Left lobe of liver (tissue), 2 donors: Measurements from ENCODE around the gene GLI3. TPM values are rescaled to one million over a fixed set of nuclear protein-coding genes. Genes with fewer than 3 reads are reported as not detected.

Experiments
- ATAC-seq: fragments of 200-7000 bp; cut with Tn5 transposase; one replicate; pipeline ENCODE4 v1.9.1; 2020; ENCODE audit warnings: mild to moderate bottlenecking, moderate library complexity
- DNase-seq: peaks from one replicate; pipeline ENCODE4 v3.0.0-alpha.2; 2020; ENCODE audit warnings: low spot score
- total RNA-seq: library from RNA; stranded (reverse); gene quantifications from one replicate; pipeline ENCODE4 v1.2.1, GENCODE V29; 2021
- donor health status: DM: no; HTN: no; CAD: no; lungs with moderate emphysema.
- donor health status: DM: no; HTN: yes; CAD: no.

Gene GLI3
- total RNA-seq, 1 donor from 2014 or later = 0.88 TPM

DNA sequence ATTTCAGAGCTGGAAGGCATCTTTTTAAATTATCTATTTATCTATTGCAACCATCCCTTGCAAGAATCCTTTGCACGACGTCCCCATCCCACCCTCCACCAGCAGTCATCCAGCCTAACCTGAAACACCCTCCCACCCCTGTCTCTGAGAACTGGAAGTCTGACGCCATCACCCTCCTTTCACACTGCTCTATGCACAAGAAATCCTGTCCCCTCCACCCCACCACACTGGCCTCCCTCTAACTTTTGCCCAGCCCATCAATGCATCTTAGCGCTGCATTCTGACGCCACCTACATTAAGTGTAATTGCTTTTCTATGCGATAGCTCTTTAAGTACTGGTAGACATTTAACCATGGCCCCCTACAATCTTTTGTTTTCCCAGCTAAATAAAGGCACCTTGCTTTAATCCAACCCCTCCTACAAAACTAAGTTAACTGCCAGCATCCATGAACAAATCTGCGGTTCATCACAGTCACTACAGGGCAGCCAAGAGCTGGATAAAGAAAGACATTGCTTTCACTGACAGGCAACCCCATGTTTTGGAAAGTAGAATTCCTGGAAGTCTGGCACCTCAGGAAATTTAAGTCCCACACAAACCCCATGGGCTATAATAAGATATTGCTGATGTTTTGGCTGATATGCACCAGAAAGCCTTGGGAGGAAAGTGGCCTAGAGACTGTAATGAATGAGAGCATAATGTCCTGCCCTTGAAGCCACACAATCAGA lies 128.0 kb downstream of the GLI3 start:
- ATAC-seq (no peak), DNase-seq (no peak)

- ATAC-seq (no peak), DNase-seq (no peak)
Observed at GRCh38 chr7:42107484-42108240, 129.3 kb downstream of the GLI3 start.

DNA sequence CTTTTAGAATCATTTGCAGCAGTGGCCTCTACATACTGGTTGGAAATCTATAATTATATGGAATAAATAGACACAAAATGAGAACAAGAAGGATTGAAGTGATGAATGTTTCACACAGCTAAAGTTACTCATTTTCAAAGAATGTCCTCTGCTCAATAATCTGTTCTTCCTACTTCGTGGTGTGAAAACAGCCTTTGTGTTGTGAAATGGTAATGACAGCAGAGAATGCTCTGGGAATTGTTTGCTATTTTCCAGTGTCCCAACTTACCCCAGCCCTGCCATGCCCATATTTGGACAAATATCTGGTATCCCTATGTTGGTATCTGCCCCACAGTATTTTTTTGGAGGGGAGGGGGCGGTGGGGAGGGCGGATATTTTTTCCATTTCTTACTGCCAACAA lies 130.4 kb downstream of the GLI3 start:
- DNase-seq = no peak
- no peak for ATAC-seq

GRCh38 chr7:42105554-42106358 lies 131.3 kb downstream of the GLI3 start:
- ATAC-seq = no peak
- DNase-seq = no peak

- ATAC-seq (no peak), DNase-seq (no peak)
Observed at GRCh38 chr7:42104694-42105093, 132.3 kb downstream of the GLI3 start.

- no peak for DNase-seq
- no peak for ATAC-seq
Observed at GRCh38 chr7:42104231-42104630, 132.8 kb downstream of the GLI3 start.

DNA sequence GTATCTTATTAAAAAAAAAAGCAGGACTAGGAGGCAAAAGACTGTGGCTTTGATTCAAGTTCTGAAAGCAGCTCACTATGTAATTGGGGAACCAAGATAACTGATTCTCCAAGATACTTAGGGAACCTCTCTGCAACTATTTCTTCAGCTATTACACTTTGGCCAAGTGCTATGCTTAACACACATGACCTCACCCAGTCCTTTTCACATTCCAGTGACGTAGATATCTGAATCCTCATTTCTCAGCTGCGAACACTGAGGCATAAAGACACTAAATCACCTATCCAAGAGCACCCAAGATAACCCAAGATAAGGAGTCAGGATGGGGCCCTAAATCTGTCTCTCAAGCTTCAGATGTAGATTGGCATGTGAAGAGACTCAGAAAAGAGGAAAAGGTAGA lies 133.6 kb downstream of the GLI3 start:
- ATAC-seq = no peak
- DNase-seq = no peak

DNA sequence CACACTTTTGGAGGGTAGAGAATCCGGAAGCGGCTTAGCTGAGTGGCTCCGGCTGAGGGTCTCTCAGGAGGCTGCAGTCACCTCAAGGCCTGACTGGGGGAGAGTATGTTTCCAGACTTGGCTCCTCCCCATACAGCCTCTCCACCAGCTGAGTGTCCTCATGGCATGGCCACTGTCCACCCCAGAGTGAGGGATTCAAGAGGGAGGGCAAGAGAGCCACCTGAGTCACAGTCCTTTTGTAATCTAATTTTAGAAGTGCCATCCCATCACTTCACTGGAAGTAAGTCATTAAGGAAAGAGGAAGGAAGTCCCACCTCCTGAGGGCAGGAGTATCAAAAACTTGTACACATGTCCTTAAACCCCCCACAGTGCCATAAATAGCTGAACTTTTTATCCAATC lies 134.0 kb downstream of the GLI3 start:
- DNase-seq (no peak), ATAC-seq (no peak)

DNA sequence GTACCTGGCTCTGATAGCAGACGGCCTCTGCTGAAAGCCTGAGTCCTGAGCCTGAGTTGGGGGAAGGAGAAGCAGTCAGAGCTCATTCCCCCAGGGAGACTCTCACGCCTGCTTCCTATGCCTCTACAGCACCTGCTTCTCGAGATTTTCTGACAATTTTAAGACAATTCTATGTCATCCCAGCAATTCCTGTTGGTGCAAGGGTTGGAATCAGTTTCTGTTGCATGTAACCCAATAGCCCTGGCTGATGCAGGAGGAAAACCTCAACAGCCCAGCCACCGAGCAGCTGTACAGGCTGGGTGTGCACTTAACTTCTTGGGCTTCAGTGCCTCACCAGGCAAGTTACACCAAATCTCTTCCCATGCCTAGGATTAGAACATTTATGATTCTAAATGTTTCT lies 134.7 kb downstream of the GLI3 start:
- DNase-seq (no peak), ATAC-seq (no peak)

GRCh38 chr7:42100156-42100508 lies 136.9 kb downstream of the GLI3 start:
- ATAC-seq = no peak
- DNase-seq = no peak

DNA sequence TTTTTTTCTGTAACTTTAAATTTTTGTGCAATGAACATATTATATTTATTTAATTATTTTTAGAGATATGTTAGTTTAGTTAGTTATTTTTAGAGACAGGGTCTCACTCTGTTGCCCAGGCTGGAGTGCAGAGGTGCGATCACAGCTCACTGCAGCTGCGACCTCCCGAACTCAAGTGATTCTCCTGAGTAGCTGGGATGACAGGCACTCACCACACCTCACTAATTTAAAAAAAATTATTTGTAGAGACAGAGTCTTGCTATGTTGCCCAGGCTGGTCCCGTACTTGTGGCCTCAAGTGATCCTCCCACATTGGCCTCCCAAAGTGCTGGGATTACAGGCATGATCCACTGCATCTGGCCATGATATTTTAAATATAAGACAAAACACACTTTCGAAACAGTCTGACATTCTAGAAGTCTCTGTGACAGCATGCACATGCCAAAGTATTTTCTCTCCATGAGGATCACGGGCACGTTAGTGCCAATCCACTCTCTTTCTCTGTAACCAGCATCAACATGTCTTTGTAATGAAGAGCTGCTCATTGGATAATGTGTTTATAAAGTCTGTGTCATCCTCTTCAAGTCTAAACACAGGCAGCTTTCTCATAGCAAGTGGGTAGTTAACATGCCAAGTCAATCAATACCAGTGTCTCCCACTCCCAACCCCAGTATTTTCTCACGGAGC lies 137.4 kb downstream of the GLI3 start:
- ATAC-seq (no peak), DNase-seq (no peak)

GRCh38 chr7:42099066-42099465 lies 137.9 kb downstream of the GLI3 start:
- ATAC-seq (no peak), DNase-seq (no peak)

DNA sequence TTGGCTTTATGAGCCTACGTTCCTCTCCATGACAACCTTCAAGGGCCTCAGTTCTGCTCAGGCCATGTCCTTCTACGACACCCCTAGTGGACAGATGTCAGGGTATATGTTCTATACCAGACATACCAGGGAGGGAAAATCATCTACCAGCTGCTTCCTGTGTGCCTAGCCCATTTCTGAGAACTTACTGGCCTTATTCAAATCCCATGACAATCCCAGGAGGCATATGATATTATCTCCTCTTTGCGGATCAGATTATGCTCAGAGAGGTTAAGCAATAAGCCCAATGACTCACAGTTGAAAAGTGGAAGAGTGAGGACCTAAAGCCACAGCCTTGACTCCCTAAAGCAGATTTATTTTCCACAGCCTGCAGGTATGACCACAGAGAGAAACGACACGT lies 139.3 kb downstream of the GLI3 start:
- ATAC-seq = no peak
- no peak for DNase-seq

GRCh38 chr7:42096681-42097561 lies 140.1 kb downstream of the GLI3 start:
- DNase-seq (no peak), ATAC-seq (no peak)

DNA sequence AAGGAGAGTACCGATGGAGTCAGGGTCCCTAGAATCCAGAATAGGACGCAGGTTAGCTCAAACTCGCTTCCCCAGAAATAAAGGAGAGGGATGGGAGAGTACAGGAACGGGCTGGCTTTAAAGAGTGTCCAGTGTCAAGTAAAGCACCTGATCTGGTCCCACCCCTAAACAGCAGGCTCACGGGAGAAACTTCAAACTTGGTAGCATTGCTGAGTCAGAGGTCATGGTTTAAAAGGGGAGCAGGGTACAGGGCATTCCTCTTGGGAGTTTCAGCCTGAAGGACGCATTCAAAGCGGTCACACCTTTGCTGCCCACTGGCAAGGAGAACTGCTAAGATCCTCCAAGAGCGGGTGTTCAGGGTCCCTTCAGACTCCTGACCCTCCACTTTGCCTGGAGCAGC lies 140.7 kb downstream of the GLI3 start:
- ATAC-seq (no peak), DNase-seq (no peak)

DNA sequence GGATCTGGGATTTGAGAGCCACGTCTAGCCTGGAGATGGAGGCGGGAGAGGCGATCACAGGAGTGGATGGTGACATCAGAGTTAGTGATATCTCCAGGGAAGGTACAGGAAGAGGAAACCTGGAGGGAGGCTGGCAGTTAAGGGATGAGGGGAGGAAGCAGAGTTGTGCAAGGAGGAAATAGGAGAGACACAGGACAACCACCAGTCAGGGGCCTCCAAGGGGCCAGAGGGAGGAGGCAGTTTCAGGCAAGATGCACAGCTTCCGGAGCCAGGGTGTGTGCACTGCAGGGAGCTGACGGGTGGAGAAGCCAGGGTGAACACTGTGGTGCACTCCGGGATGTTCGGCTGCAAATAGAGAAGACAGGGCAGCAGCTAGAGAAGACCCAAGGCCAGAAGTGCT lies 141.2 kb downstream of the GLI3 start:
- ATAC-seq (no peak), DNase-seq (no peak)

GRCh38 chr7:42093349-42093905 lies 143.6 kb downstream of the GLI3 start:
- ATAC-seq = no peak
- no peak for DNase-seq

DNA sequence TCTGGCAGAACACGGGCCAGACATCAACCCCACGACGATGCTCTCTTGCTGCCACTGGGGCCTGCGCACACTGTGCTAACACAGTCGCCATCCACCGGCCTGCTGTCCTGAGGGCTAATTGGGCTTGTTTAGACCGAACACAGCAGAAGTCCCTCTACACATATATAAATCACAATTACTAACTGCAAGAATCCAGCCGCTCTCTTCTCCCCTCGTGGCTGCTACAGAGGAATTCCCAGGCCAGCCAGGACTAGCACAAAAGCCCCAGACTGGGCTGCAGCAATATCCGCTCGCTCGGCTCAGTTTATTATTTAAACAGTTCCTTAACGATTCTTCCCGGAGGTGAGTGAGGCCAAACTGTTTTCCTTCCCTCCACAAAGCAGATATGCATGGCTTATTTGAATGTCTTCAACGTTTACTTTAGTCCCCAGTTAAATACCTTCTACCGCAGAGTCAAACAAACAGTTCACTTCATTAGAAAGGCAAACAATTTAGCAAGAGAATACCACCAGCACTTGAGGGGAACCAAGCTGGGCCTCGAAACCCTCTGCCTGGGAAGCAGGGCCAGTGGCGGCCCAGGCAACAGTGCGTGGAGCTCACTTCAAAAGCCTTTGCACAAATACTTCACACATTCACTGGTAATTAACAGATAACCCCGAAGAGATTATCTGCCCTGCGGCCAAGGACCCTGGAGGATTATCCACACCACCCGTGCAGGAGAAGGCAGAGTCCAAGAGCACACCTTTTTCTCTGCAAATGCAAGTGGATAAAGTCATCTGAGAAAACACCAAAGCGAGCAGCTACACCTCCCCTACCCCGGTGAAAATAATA lies 145.3 kb downstream of the GLI3 start:
- DNase-seq = no peak

DNA sequence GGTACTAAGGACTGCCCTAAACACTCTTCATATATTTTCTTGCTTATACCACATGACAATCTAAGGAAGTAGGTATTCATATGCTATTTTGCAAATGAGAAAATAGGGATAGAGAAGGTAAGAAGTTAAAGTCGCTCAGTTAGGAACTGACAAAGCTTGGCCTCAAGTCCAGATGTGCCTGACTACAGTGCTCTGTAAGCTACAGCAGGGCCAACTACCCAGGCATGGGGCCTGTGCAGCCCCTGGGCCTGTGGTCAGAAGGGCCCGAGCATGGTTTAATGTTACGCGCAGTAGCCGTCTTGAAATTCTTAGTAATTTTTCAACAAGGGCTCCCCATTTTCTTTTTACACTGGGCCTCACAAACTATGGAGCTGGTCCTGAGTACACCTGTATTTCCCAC lies 146.2 kb downstream of the GLI3 start:
- DNase-seq (no peak), ATAC-seq (no peak)

More for the DNA sequence above, 145.3 kb downstream of the GLI3 start:
- no peak for ATAC-seq
